Measurements from ENCODE around the gene PSMB2.

The PSMB2 gene

GRCh38 chr1:35683012-35683411 is 41.7 kb upstream of the PSMB2 start:
- Histone ChIP-seq H3K79me1 (ENCODE audit: low read length) (no peaks in the 10 kb centered on the region), H4K12ac (ENCODE audit: low read depth, low read length) (no peak overlapping the region), H2AFZ (ENCODE audit: insufficient read depth, low read length, poor library complexity) (no peak overlapping the region), H3K4me2 (ENCODE audit: low read length) (no peak overlapping the region), H3K9ac (ENCODE audit: low read length) (no peak overlapping the region), H2BK120ac (ENCODE audit: insufficient read depth, low read length, poor library complexity) (no peak overlapping the region), H3K4ac (ENCODE audit: low read depth, low read length) (no peak overlapping the region), H3K79me2 (ENCODE audit: control insufficient read depth, insufficient read depth, low read length, poor library complexity) (no peaks in the 10 kb centered on the region), H2BK5ac (ENCODE audit: low read depth, low read length, poor library complexity) (no peak overlapping the region), H2AK5ac (ENCODE audit: low read length) (no peak overlapping the region), H3K4me3 (ENCODE audit: low read depth, low read length) (no peak overlapping the region), H3K4me1 (ENCODE audit: control insufficient read depth in 1 of 2, insufficient read depth in 2 of 2, low read length in 2 of 2) (no peaks in the 10 kb centered on the region), H3K27ac (ENCODE audit: low read depth, low read length) (no peak overlapping the region), H4K91ac (ENCODE audit: low read depth, low read length) (no peak overlapping the region), H3K14ac (ENCODE audit: low read length) (no peak overlapping the region), H3K23ac (ENCODE audit: low read length) (no peak overlapping the region), H3K36me3 (ENCODE audit: control insufficient read depth in 1 of 2, insufficient read depth in 2 of 2, low read length in 2 of 2) (no peaks in the 10 kb centered on the region), H3K18ac (ENCODE audit: low read length) (no peak overlapping the region), H2BK12ac (ENCODE audit: low read length) (no peak overlapping the region), H3K9me3 (ENCODE audit: insufficient read depth, low read depth, low read length) (peaks cover 2% of the 10 kb centered on the region), H3K27me3 (ENCODE audit: insufficient read depth, low read length) (no peaks in the 10 kb centered on the region), H4K8ac (ENCODE audit: low read depth, low read length) (no peak overlapping the region)
- 100% methylated on average over 3 of the region's 5 CpGs for WGBS (ENCODE audit: extremely low coverage, insufficient coverage, insufficient read length)
- DNase-seq = no peak

GRCh38 chr1:35680271-35680670 is 38.9 kb upstream of the PSMB2 start:
- Histone ChIP-seq H2BK5ac (ENCODE audit: low read depth, low read length, poor library complexity) (no peak overlapping the region), H3K79me1 (ENCODE audit: low read length) (no peaks in the 10 kb centered on the region), H3K9me3 (ENCODE audit: insufficient read depth, low read depth, low read length) (peaks cover 2% of the 10 kb centered on the region), H2BK120ac (ENCODE audit: insufficient read depth, low read length, poor library complexity) (no peak overlapping the region), H3K4me1 (ENCODE audit: control insufficient read depth in 1 of 2, insufficient read depth in 2 of 2, low read length in 2 of 2) (no peaks in the 10 kb centered on the region), H3K27me3 (ENCODE audit: insufficient read depth, low read length) (no peaks in the 10 kb centered on the region), H3K4me2 (ENCODE audit: low read length) (no peak overlapping the region), H3K9ac (ENCODE audit: low read length) (no peak overlapping the region), H3K14ac (ENCODE audit: low read length) (no peak overlapping the region), H3K4me3 (ENCODE audit: low read depth, low read length) (no peak overlapping the region), H2AFZ (ENCODE audit: insufficient read depth, low read length, poor library complexity) (no peak overlapping the region), H3K23ac (ENCODE audit: low read length) (no peak overlapping the region), H4K12ac (ENCODE audit: low read depth, low read length) (no peak overlapping the region), H3K79me2 (ENCODE audit: control insufficient read depth, insufficient read depth, low read length, poor library complexity) (no peaks in the 10 kb centered on the region), H4K91ac (ENCODE audit: low read depth, low read length) (no peak overlapping the region), H2AK5ac (ENCODE audit: low read length) (no peak overlapping the region), H3K4ac (ENCODE audit: low read depth, low read length) (no peak overlapping the region), H3K36me3 (ENCODE audit: control insufficient read depth in 1 of 2, insufficient read depth in 2 of 2, low read length in 2 of 2) (no peaks in the 10 kb centered on the region), H3K27ac (ENCODE audit: low read depth, low read length) (no peak overlapping the region), H2BK12ac (ENCODE audit: low read length) (no peak overlapping the region), H4K8ac (ENCODE audit: low read depth, low read length) (no peak overlapping the region), H3K18ac (ENCODE audit: low read length) (no peak overlapping the region)
- no CpG with 5 or more reads among the region's 3 CpGs for WGBS (ENCODE audit: extremely low coverage, insufficient coverage, insufficient read length)
- no peak for DNase-seq

DNA sequence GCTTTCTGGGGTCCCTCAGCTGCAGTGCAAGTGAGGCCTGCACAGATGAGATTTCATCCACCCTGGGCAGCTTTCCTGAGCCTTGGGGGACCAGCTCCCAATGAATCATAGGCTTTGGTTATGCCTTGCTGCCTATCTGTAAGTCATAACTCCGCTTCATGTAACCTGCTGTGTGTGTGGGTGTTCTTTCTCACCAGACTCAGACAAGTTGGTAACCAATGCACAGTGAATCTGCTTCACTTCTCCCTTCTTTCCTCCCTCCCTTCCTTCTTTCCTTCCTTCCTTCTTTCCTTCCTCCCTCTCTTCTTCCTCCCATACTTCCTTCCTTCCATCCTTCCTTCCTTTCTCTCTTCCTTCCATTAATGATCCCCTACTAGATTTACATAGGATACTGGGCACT is 34.4 kb upstream of the PSMB2 start:
- Histone ChIP-seq H3K9me3 (ENCODE audit: insufficient read depth, low read depth, low read length) (no peaks in the 10 kb centered on the region), H3K27me3 (ENCODE audit: insufficient read depth, low read length) (no peaks in the 10 kb centered on the region), H3K4ac (ENCODE audit: low read depth, low read length) (no peak overlapping the region), H3K4me2 (ENCODE audit: low read length) (no peak overlapping the region), H3K9ac (ENCODE audit: low read length) (no peak overlapping the region), H2AK5ac (ENCODE audit: low read length) (no peak overlapping the region), H2BK12ac (ENCODE audit: low read length) (no peak overlapping the region), H2BK120ac (ENCODE audit: insufficient read depth, low read length, poor library complexity) (no peak overlapping the region), H3K4me1 (ENCODE audit: control insufficient read depth in 1 of 2, insufficient read depth in 2 of 2, low read length in 2 of 2) (no peaks in the 10 kb centered on the region), H2AFZ (ENCODE audit: insufficient read depth, low read length, poor library complexity) (no peak overlapping the region), H3K4me3 (ENCODE audit: low read depth, low read length) (no peak overlapping the region), H3K23ac (ENCODE audit: low read length) (no peak overlapping the region), H3K27ac (ENCODE audit: low read depth, low read length) (no peak overlapping the region), H3K36me3 (ENCODE audit: control insufficient read depth in 1 of 2, insufficient read depth in 2 of 2, low read length in 2 of 2) (no peaks in the 10 kb centered on the region), H3K14ac (ENCODE audit: low read length) (no peak overlapping the region), H4K12ac (ENCODE audit: low read depth, low read length) (no peak overlapping the region), H4K91ac (ENCODE audit: low read depth, low read length) (no peak overlapping the region), H3K79me2 (ENCODE audit: control insufficient read depth, insufficient read depth, low read length, poor library complexity) (no peaks in the 10 kb centered on the region), H4K8ac (ENCODE audit: low read depth, low read length) (no peak overlapping the region), H3K79me1 (ENCODE audit: low read length) (no peaks in the 10 kb centered on the region), H3K18ac (ENCODE audit: low read length) (no peak overlapping the region), H2BK5ac (ENCODE audit: low read depth, low read length, poor library complexity) (no peak overlapping the region)
- WGBS (ENCODE audit: extremely low coverage, insufficient coverage, insufficient read length) = no CpG with 5 or more reads among the region's 1 CpG
- DNase-seq = no peak

- no peak overlapping the region for H2AFZ ChIP-seq (ENCODE audit: insufficient read depth, low read length, poor library complexity)
- H3K27me3 ChIP-seq (ENCODE audit: insufficient read depth, low read length) = no peaks in the 10 kb centered on the region
- no peak overlapping the region for H3K4ac ChIP-seq (ENCODE audit: low read depth, low read length)
- no peaks in the 10 kb centered on the region for H3K4me1 ChIP-seq (ENCODE audit: control insufficient read depth in 1 of 2, insufficient read depth in 2 of 2, low read length in 2 of 2)
- H4K12ac ChIP-seq (ENCODE audit: low read depth, low read length) = no peak overlapping the region
- H2BK5ac ChIP-seq (ENCODE audit: low read depth, low read length, poor library complexity) = no peak overlapping the region
- H2AK5ac ChIP-seq (ENCODE audit: low read length) = no peak overlapping the region
- H3K4me2 ChIP-seq (ENCODE audit: low read length) = no peak overlapping the region
- no peak overlapping the region for H3K14ac ChIP-seq (ENCODE audit: low read length)
- no peaks in the 10 kb centered on the region for H3K79me1 ChIP-seq (ENCODE audit: low read length)
- H4K91ac ChIP-seq (ENCODE audit: low read depth, low read length) = no peak overlapping the region
- H3K9ac ChIP-seq (ENCODE audit: low read length) = no peak overlapping the region
- H4K8ac ChIP-seq (ENCODE audit: low read depth, low read length) = no peak overlapping the region
- no peak overlapping the region for H3K18ac ChIP-seq (ENCODE audit: low read length)
- H3K23ac ChIP-seq (ENCODE audit: low read length) = no peak overlapping the region
- DNase-seq = no peak
- H3K4me3 ChIP-seq (ENCODE audit: low read depth, low read length) = no peak overlapping the region
- WGBS (ENCODE audit: extremely low coverage, insufficient coverage, insufficient read length) = no CpG with 5 or more reads among the region's 5 CpGs
- H3K79me2 ChIP-seq (ENCODE audit: control insufficient read depth, insufficient read depth, low read length, poor library complexity) = no peaks in the 10 kb centered on the region
- H2BK120ac ChIP-seq (ENCODE audit: insufficient read depth, low read length, poor library complexity) = no peak overlapping the region
- H3K9me3 ChIP-seq (ENCODE audit: insufficient read depth, low read depth, low read length) = no peaks in the 10 kb centered on the region
- H3K36me3 ChIP-seq (ENCODE audit: control insufficient read depth in 1 of 2, insufficient read depth in 2 of 2, low read length in 2 of 2) = no peaks in the 10 kb centered on the region
- H3K27ac ChIP-seq (ENCODE audit: low read depth, low read length) = no peak overlapping the region
- H2BK12ac ChIP-seq (ENCODE audit: low read length) = no peak overlapping the region
Observed at GRCh38 chr1:35674111-35674510, 32.8 kb upstream of the PSMB2 start.
